Measurements from ENCODE around the gene CARD14.
"Not testable (repeated sequence)": the region's sequence is repeated elsewhere in the genome, so short reads cannot be mapped to it uniquely, and the experiment has no call there.

Gene CARD14

DNA sequence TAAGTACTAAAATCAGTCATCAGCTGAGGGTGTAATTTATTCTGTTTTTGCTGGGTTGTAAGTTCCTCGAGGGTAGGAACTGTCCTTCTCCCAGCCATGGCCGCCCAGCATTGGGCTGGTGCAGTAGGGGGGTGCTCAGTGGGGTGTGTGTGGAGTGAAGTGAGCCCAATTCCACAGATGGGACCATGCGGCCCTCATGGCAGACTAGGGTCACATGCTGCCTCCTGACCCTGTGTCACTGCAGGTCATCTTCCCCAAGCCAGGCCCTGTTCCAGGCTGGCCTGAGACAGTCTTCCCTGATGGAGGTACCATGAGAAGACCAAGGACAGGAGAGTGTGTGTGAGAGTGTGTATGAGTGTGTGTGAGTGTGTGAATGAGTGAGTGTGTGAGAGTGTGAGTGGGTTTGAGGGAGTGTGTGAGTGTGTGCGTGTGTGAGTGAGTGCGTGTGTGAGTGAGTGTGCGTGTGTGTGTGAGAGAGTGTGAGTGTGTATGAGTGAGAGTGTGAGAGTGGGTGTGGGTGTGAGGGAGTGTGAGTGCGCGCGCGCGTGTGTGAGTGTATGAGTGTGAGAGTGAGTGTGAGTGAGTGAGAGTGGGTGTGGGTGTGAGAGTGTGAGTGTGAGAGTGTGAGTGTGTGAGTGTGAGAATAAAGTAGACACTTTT, 54.1 kb downstream of the CARD14 start:
- DNase-seq (ENCODE audit: low read depth in 2 of 2, low spot score in 1 of 2), result no peak

DNA sequence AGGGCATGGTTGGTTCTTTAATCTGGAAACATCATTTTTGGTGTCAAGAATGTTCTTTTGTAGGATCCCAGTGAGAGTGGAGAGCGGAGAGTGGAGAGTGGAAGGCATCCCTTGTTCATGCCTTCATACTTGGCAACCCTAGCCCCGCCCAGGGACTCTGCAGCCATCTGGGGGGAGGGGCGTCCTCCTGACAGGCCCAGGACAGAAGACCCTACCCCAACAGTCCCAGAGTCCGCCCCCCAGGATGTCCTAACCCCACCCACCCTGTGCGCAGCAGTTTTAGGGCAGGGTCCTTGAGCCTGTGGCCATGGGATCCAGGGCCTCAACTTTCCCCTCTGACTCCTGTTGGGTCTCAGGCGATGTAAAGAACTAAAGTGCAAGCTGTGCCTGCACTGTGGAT, 54.9 kb downstream of the CARD14 start:
- no peak for DNase-seq (ENCODE audit: low read depth in 2 of 2, low spot score in 1 of 2)

DNA sequence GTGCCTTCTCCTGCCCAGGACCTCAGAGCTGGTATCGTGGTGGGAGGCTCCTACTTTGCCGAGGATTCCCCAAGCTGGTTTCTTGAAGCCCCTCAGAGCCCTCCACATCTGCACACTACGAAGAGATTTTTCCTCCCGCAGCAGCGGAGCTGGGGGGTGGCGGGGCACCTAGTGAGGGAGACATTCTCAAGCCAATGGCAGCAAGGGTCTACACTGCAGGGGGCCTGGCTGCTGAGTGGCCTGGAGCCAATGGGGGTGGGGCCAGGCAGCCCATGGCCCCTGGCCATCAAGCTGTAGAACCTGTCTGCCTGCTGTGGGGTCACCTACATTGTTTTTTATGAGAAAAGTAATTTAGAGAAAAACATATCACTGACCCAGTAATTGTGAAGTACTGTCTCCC, 55.4 kb downstream of the CARD14 start:
- no peak for DNase-seq (ENCODE audit: low read depth in 2 of 2, low spot score in 1 of 2)

DNA sequence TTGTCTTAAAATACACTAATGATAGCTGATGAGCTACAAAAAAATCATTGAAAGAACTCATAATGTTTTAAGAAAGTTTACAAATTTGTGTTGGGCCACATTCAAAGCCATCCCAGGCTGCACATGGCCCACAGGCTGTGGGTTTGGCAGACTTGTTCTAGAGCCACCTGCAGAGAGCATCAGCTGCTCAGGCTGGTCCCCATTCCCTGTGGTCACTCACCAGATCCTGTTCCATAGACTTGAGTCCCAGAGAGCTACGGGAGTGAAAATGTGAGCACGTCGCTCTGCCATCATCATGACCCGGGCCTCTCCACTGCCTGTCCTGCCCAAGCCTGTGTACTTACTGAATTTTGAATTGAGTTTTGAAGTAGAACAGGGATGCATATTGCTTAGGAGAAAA, 57.3 kb downstream of the CARD14 start:
- no peak for DNase-seq (ENCODE audit: low read depth in 2 of 2, low spot score in 1 of 2)

DNA sequence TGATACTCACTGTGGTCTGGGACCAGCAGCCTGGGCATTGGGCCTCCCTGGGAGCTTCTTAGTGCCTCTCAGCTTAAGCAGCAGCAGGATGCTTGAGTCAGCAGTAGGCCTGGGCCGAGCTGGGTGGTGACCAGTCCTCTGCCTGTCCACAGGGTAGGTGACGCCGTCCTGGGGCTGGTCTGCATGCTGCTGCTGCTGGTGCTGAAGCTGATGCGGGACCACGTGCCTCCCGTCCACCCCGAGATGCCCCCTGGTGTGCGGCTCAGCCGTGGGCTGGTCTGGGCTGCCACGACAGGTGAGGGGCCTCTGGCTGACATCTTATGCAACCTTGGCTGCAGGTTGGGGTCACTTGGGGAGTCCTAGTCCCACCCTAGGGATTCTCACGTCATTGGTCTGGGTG, 57.8 kb downstream of the CARD14 start:
- DNase-seq (ENCODE audit: low read depth in 2 of 2, low spot score in 1 of 2), result no peak

DNA sequence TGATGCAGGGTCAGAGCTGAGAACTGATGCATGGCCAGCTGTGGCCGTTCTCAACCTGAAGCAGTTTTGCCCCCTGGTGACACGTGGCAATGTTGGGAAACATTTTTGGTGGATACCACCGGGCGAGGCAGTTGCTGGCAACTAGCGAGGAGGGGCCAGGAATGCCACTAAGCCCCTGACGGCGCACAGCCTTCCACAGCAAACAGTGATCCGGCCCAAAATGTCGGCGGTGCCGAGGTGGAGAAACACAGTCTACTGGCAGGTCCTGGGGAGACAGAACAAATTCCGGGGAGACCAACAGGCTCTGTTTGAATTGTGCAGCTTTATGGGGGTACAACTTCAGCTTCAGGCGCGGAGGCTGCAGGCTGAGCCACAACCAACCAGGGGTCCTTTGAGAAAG, 58.6 kb downstream of the CARD14 start:
- DNase-seq (ENCODE audit: low read depth in 2 of 2, low spot score in 1 of 2), result no peak

DNA sequence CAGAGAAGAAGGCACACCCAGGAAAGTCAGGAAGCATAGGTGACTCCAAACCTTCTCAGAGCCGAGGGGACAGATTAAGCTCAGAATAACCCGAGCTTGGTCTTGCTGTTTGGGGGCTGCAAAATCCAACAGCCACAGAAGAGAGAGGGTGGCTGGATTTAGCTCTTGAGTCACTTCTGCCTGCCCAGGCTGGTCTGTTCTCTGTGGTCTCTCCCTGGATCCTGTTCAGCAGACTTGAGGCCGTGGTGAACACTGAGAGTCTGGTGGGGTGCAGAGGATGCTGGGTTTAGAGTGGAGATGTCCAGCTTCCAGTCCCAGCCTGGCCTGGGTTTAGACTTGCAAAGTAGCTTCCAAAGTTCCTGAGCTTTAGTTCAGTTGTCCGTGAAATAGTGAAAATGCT, 59.2 kb downstream of the CARD14 start:
- no peak for DNase-seq (ENCODE audit: low read depth in 2 of 2, low spot score in 1 of 2)

DNA sequence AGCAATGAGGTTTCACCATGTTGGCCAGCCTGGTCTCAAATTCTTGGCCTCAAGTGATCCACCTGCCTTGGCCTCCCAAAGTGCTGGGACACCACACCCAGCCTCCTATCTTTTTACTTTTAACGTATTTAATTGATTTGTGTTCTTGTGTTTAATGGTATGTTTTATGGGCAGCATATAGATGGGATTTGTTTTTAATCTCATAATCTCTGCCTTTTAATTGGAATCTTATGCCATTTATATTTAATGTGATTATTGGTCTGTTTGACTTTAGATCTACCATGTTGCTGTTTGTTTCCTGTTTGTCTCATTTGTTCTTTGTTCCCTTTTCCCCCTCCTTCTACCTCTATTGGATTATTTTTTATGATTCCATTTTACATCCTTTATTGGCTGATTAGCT, 62.6 kb downstream of the CARD14 start:
- no peak for DNase-seq (ENCODE audit: low read depth in 2 of 2, low spot score in 1 of 2)

DNA sequence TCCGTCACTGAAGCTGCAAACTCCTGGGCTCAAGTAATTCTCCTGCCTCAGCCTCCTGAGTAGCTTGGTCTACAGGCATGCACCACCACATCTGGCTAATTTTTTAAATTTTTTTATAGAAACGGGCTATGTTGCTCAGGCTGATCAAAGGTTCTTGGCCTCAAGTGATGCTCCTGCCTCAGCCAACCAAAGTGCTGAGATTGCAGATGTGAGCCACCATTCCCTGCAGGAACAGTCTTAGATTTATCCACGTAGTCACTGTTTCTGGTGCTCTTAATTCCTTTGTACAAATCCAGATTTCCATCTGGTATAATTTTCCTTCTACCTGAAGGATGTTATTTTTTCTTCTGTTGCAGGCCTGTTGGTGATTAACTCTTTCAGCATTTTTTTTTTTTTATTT, 63.4 kb downstream of the CARD14 start:
- DNase-seq (ENCODE audit: low read depth in 2 of 2, low spot score in 1 of 2), result no peak

DNA sequence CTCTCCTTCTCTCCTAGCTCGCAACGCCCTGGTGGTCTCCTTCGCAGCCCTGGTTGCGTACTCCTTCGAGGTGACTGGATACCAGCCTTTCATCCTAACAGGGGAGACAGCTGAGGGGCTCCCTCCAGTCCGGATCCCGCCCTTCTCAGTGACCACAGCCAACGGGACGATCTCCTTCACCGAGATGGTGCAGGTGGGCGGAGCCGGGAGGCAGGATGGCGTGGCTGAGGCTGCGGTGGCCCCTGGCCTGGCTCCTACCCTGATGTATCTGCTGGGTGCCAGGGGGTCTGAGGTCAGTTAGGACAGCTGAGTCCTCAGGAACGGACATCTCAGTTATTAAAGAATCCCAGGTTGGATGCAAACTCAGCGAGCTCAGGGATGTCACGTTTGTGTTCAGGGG, 67.1 kb downstream of the CARD14 start:
- DNase-seq (ENCODE audit: low read depth in 2 of 2, low spot score in 1 of 2), result no peak

DNA sequence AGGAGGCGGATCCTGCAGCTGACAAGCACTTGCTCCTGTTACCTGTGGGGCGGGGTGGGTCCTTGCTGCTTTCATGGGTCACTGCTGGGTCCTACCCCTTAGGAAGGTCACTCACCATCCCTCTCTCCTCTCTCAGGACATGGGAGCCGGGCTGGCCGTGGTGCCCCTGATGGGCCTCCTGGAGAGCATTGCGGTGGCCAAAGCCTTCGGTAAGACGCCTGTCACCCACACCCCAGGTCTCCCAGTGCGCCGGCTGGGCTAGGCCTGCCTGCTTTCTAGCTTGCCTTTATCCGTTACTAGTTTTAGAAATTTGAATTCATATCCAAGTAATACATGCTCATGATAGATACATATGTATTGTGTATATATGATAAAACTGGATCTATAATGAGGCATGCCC, 67.6 kb downstream of the CARD14 start:
- no peak for DNase-seq (ENCODE audit: low read depth in 2 of 2, low spot score in 1 of 2)

DNA sequence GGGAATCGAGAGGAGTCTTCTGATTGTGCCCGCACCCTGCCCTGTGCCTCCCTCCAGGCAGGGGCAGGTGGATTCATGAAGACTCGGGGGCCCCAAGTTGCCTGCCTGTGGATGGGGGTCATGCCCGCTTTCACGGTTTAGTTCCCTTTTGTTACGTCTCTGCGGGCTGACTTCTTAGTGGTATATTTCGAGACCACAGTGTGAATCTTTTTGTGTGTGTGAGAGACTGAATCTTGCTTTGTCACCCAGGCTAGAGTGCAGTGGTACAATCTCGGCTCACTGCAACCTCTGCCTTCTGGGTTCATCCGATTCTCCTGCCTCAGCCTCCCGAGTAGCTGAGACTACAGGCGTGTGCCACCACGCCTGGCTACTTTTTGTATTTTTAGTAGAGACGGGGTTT, 72.7 kb downstream of the CARD14 start:
- no peak for DNase-seq (ENCODE audit: low read depth in 2 of 2, low spot score in 1 of 2)

DNA sequence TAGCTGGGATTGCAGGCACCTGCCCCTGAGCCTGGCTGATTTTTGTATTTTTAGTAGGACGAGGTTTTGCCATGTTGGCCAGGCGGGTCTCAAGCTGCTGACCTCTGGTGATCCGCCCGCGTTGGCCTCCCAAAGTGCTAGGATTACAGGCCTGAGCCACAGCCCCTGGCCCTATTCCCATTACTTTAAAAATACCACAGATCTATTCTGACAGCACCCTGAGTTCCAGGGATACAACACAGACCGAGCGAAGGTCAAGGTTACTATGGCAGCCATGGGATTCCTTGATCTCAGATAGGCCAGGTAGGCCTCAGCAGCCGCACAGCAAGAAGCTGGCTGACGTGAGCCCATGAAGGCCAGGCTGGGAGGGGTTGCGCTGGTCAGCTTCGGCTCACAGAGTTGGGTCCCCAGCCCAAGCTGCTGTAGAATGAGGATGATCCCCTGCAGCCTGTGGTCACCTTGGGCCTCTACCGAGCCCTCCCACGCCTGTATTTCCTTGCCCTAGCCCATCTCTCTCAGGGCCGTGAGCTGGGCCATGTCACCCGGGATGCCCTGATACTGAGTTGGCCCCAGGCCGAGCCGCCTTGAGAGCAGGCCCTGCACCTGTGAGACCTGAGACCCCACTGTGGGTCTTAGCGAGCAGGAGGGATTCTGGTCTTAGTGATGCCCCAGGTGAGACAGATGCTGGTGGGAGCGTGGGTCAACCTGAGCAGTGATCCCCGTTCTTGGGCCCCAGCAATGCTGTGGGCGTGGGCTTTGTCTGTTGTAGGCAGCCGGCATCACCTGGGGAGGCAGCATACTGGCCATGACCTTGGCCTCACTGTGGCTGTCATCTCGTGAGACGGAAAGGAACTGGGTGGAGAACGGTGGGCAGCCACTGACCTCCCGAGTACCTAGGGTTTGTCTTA, 74.0 kb downstream of the CARD14 start:
- no peak for DNase-seq (ENCODE audit: low read depth in 2 of 2, low spot score in 1 of 2)

DNA sequence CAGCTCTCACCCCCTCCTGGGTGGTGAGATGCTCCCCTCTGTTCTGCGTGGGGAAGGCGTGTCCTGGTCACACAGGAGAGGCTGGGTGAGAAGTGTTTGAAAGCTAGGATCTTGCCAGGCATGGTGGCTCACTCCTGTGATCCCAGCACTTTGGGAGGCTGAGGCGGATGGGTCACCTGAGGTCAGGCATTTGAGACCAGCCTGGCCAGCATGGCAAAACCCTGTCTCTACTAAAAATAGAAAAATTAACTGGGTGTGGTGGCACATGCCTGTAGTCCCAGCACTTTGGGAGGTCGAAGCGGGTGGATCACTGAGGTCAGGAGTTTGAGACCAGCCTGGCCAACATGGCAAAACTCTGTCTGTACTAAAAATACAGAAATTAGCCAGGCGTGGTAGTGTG, 74.6 kb downstream of the CARD14 start:
- not testable (repeated sequence) for DNase-seq (ENCODE audit: low read depth in 2 of 2, low spot score in 1 of 2)

DNA sequence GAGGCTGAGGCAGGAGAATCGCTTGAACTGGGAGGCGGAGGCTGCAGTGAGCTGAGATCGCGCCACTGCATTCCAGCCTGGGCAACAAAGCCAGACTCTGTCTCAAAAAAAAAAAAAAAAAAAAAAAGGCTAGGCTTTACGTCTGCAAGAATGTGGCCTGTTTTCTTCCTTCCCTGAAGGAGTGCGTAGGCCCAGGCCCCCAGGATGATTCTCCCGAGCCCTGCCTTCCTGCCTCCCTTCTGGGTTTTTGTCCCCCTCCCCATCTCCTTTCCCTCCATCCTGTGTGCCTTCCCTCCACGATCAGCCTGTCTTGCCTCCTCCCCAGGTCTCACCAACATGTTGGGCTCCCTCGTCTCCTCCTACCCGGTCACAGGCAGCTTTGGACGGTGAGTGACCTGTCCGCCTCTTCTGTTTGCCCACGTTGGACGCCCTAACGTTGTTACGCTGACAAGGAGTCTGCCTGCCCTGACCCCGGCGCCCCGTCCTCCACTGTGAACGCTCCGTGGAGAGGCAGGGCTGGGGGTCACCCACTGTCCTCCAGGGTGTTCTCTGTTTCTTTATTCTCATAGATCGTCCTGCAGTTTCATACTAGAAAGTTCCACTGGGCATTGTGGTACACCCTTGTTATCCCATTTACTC, 75.2 kb downstream of the CARD14 start:
- no peak for DNase-seq (ENCODE audit: low read depth in 2 of 2, low spot score in 1 of 2)

DNA sequence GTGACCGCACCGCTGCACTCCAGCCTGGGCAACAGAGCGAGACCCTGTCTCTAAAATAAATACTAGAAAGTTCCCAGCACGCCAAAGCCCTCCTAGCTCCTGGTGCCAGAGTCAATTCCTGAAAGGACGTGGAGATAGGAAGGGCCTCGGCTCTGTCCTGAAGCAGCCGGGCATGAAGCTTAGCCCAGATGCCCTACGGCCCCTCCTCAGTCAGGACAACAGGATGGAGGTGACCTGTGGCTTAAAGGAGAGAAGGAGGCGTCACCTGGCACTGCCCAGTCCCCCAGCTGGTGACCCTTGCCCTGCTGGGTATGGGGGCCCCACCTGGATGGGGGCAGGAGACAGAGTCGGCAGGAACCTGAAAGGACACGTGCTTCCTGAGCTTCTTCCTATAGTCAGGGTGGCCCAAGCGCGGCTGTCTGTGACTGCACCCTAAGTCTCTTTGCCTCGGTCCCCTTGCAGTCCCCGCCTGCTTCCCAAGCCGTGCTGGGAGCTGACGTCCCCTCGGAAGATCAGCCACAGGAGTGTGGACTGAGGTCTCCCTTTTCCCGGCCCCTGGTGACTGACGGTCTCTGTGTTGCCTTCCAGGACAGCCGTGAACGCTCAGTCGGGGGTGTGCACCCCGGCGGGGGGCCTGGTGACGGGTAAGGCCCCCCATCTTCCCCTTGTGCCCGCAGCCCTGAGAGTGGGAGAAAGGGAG, 75.9 kb downstream of the CARD14 start:
- no peak for DNase-seq (ENCODE audit: low read depth in 2 of 2, low spot score in 1 of 2)

DNA sequence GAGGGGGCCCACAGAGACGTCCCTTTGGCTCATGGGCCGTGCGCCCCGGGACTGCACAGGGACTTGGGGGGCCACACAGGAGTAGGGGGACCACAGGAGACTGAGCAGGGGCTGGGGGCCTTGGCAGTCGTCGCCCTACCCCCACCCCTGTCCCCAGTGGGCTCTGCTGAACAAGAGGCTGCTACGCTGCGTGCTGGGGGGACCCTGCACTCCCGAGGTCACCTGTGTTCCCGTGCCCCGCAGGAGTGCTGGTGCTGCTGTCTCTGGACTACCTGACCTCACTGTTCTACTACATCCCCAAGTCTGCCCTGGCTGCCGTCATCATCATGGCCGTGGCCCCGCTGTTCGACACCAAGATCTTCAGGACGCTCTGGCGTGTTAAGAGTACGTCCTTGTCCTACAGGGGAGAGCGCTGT, 76.4 kb downstream of the CARD14 start:
- DNase-seq (ENCODE audit: low read depth in 2 of 2, low spot score in 1 of 2), result no peak

DNA sequence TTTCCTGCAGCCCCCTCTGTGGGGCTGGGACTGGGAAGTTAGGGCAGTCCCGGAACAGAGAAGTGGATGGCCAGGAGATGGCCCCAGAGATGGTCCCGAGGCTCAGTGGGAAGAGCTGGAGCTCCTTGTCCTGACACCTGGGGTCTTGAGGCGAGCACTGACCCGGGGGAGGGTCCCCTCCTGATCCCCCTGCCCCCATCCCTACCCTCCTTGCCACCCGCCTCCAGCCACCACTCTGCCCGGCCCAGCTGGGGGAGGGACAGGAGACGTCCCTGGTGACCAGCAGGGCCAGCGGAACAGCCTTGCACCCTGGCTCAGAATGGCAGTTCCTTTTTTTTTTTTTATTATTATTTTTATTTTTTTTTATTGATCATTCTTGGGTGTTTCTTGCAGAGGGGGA, 76.9 kb downstream of the CARD14 start:
- no peak for DNase-seq (ENCODE audit: low read depth in 2 of 2, low spot score in 1 of 2)

DNA sequence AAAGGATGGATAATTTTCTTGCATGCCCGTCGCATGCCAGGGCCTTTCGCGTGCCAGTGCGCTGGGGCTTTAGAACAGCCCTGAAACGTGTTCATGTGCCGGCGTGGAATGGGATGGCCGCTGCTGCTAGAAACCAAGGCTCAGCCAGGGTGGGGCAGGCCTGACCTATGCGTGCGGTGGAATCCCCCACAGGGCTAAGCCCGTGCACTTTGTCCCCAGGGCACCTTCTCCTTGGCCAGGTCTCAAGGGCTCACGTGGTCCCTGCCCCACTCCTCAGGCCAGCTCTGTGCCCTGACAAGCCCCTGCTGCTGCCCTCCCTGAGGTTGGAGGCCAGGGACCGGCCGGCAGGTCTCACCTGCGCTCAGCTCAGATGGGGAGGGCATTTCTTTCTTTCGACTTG, 77.7 kb downstream of the CARD14 start:
- no peak for DNase-seq (ENCODE audit: low read depth in 2 of 2, low spot score in 1 of 2)

DNA sequence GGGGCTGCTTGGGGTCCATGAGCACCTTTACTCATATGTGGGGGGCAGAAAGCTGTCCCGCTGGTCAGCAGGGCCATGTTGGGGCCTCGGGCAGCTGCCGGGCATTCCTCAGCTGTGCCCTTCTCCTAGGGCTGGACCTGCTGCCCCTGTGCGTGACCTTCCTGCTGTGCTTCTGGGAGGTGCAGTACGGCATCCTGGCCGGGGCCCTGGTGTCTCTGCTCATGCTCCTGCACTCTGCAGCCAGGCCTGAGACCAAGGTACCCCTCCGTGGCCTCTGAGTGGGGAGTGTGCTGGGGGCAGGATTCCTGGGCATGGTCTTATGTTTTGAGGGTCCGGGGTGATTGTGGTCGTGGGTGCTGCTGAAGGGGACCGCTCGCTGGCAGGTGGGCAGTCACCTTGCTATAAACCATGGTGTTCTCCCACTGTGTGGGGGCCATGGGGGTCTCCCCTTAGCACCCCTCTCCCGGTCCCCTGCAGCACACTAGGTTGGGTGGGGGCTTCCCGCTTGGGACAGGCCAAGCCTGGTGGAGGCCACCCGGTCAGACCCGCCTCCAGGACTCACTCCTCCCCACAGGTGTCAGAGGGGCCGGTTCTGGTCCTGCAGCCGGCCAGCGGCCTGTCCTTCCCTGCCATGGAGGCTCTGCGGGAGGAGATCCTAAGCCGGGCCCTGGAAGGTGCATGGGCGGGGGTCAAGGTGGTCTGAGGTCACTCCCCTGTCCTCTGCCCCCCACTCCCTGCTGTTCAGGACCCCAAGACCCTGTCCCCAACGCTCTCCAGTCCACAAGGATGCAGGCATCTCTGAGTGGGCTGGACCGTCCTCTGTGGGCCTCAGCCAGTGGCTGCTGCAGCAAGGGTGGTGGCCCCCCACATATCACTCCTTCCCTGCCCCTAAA, 78.4 kb downstream of the CARD14 start:
- DNase-seq (ENCODE audit: low read depth in 2 of 2, low spot score in 1 of 2), result no peak

Data from stimulated activated CD8-positive, alpha-beta memory T cell treated with anti-CD3 and anti-CD28 coated beads, Interleukin-4, amount 100 ng/mL, for 4 hours (primary cell).